H1 (cell line): ENCODE measurements around the gene FBN3.

Experiments used
- CTBP2 ChIP-seq: IDR thresholded peaks from 2 replicates; pipeline ENCODE4 v1.7.0; 2011; ENCODE audit warnings: borderline replicate concordance, mild to moderate bottlenecking, moderate library complexity, mixed read lengths, low read length; ENCODE audit not compliant: insufficient read depth, insufficient read length
- EP300 ChIP-seq, 2 experiments: IDR thresholded peaks; 1 replicate in 1 of 2; 2 replicates in 1 of 2; pipeline ENCODE4 v1.6.1; 2011 to 2012; ENCODE audit warnings: low read depth in 2 of 2, low read length in 2 of 2, mild to moderate bottlenecking in 2 of 2, borderline replicate concordance in 1 of 2, inconsistent platforms in 1 of 2, moderate library complexity in 1 of 2
- EZH2 ChIP-seq: fragments of 200-600 bp; sonication (generic); IDR thresholded peaks from 2 replicates; pipeline ENCODE4 v1.7.1; 2012; ENCODE audit warnings: low read depth, mild to moderate bottlenecking, moderate library complexity, low read length, inconsistent platforms; ENCODE audit not compliant: severe bottlenecking
- POLR2A ChIP-seq, 2 experiments: IDR thresholded peaks; 1 replicate in 1 of 2; 2 replicates in 1 of 2; pipeline ENCODE4 v1.6.1; 2011; ENCODE audit warnings: low read depth in 2 of 2, low read length in 2 of 2, mild to moderate bottlenecking in 2 of 2; ENCODE audit errors: control extremely low read depth in 1 of 2
- RXRA ChIP-seq: IDR thresholded peaks from 2 replicates; pipeline ENCODE4 v1.6.1; 2011; ENCODE audit warnings: low read depth, mild to moderate bottlenecking, low read length, moderate library complexity; ENCODE audit not compliant: insufficient read depth
- SUZ12 ChIP-seq: fragments of 200-600 bp; sonication (generic); IDR thresholded peaks from 2 replicates; pipeline ENCODE4 v1.6.1; 2012; ENCODE audit warnings: mild to moderate bottlenecking, inconsistent platforms, low read length, moderate library complexity, mixed read lengths
- TAF1 ChIP-seq: IDR thresholded peaks from 2 replicates; pipeline ENCODE4 v1.6.1; 2011; ENCODE audit warnings: mild to moderate bottlenecking, low read depth, low read length
- YY1 ChIP-seq: IDR thresholded peaks from 2 replicates; pipeline ENCODE4 v1.6.1; 2011; ENCODE audit warnings: low read depth, mild to moderate bottlenecking, low read length
- TF ChIP-seq, protein P1 (sequence below), 3 experiments: IDR thresholded peaks; 1 replicate in 2 of 3; 2 replicates in 1 of 3; pipeline versions ENCODE4 v1.5.1 to v1.6.1; 2011; ENCODE audit warnings: low read length in 3 of 3, mild to moderate bottlenecking in 3 of 3, inconsistent platforms in 2 of 3, low read depth in 1 of 3, moderate library complexity in 1 of 3; ENCODE audit not compliant: insufficient read depth in 1 of 3; ENCODE audit errors: control extremely low read depth in 1 of 3

DNA sequence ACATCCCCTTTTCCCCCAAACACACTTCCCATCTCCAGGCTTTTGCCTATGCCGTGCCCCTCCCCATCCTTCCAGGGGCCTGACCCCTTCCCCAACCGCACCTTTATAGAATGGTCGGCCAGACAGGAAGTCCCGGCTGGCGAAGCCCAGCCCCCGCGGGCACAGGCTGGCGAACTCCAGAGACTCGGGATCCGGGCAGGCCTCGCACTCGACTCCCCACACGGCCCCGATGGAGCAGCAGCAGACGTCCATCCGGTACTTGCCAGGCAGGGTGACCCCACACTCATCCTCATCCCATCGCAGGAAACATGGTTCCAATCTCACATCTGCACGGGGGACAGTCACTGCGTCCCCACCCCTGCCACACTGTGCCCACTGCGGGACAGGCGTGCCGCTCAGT, 25.7 kb downstream of the FBN3 start:
- TF ChIP-seq POLR2A (IDR thresholded peaks at IDR 0.05; ENCODE audit: control extremely low read depth in 1 of 2, low read depth in 2 of 2, low read length in 2 of 2) = no peak
- TF ChIP-seq, protein P1, sequence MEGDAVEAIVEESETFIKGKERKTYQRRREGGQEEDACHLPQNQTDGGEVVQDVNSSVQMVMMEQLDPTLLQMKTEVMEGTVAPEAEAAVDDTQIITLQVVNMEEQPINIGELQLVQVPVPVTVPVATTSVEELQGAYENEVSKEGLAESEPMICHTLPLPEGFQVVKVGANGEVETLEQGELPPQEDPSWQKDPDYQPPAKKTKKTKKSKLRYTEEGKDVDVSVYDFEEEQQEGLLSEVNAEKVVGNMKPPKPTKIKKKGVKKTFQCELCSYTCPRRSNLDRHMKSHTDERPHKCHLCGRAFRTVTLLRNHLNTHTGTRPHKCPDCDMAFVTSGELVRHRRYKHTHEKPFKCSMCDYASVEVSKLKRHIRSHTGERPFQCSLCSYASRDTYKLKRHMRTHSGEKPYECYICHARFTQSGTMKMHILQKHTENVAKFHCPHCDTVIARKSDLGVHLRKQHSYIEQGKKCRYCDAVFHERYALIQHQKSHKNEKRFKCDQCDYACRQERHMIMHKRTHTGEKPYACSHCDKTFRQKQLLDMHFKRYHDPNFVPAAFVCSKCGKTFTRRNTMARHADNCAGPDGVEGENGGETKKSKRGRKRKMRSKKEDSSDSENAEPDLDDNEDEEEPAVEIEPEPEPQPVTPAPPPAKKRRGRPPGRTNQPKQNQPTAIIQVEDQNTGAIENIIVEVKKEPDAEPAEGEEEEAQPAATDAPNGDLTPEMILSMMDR (IDR thresholded peaks at IDR 0.05; ENCODE audit: control extremely low read depth in 1 of 3, insufficient read depth in 1 of 3, low read depth in 1 of 3, low read length in 3 of 3) = no peak
- TF ChIP-seq RXRA = no peak
- TF ChIP-seq TAF1 = no peak
- no peak for TF ChIP-seq EP300 (IDR thresholded peaks at IDR 0.05; ENCODE audit: borderline replicate concordance in 1 of 2, low read depth in 2 of 2, low read length in 2 of 2)
- TF ChIP-seq YY1 = no peak
- TF ChIP-seq EZH2 = no peak
- TF ChIP-seq CTBP2 = no peak
- no peak for TF ChIP-seq SUZ12
